ENCODE results near the gene CCDC83.
"Not testable (repeated sequence)": the region's sequence is repeated elsewhere in the genome, so short reads cannot be mapped to it uniquely, and the experiment has no call there.

The CCDC83 gene

GRCh38 chr11:85949798-85950197 is 94.6 kb downstream of the CCDC83 start:
- Histone ChIP-seq H3K4me3 (no peak overlapping the region), H4K20me1 (no peaks in the 10 kb centered on the region), H3K4me2 (no peak overlapping the region), H3K4me1 (no peaks in the 10 kb centered on the region), H3K27ac (no peak overlapping the region), H3K36me3 (peaks cover 35% of the 10 kb centered on the region), H3K27me3 (no peaks in the 10 kb centered on the region), H3K9ac (no peak overlapping the region), H3K9me3 (peaks cover 31% of the 10 kb centered on the region)
- TF ChIP-seq Cebpa-rat (IDR thresholded peaks at IDR 0.05): no peak

- Histone ChIP-seq H3K4me1 (no peaks in the 10 kb centered on the region), H4K20me1 (no peaks in the 10 kb centered on the region), H3K4me2 (no peak overlapping the region), H3K27ac (no peak overlapping the region), H3K9ac (no peak overlapping the region), H3K36me3 (peaks cover 35% of the 10 kb centered on the region), H3K4me3 (no peak overlapping the region), H3K27me3 (no peaks in the 10 kb centered on the region), H3K9me3 (peaks cover 27% of the 10 kb centered on the region)
- no peak for TF ChIP-seq Cebpa-rat (IDR thresholded peaks at IDR 0.05)
Measured at GRCh38 chr11:85950317-85951048, 95.3 kb downstream of the CCDC83 start.

GRCh38 chr11:85951049-85951405 is 95.8 kb downstream of the CCDC83 start:
- Histone ChIP-seq H3K36me3 (peaks cover 36% of the 10 kb centered on the region), H3K4me3 (no peak overlapping the region)
- TF ChIP-seq Cebpa-rat (IDR thresholded peaks at IDR 0.05): no peak

GRCh38 chr11:85951428-85952107 is 96.4 kb downstream of the CCDC83 start:
- no peak overlapping the region for H3K27ac ChIP-seq
- H4K20me1 ChIP-seq: no peaks in the 10 kb centered on the region
- no peak overlapping the region for H3K4me3 ChIP-seq
- peaks cover 42% of the 10 kb centered on the region for H3K36me3 ChIP-seq
- no peaks in the 10 kb centered on the region for H3K27me3 ChIP-seq
- peaks cover 21% of the 10 kb centered on the region; the same call in 1 of the 2 replicates for H3K9me3 ChIP-seq
- H3K9ac ChIP-seq: no peak overlapping the region
- no peaks in the 10 kb centered on the region for H3K4me1 ChIP-seq
- H3K4me2 ChIP-seq: no peak overlapping the region
- TF ChIP-seq Cebpa-rat (IDR thresholded peaks at IDR 0.05): no peak

More at GRCh38 chr11:85951049-85951405, 95.8 kb downstream of the CCDC83 start:
- no peaks in the 10 kb centered on the region for H3K4me1 ChIP-seq
- no peak overlapping the region for H3K4me2 ChIP-seq
- no peaks in the 10 kb centered on the region for H3K27me3 ChIP-seq
- H3K9ac ChIP-seq: no peak overlapping the region
- peaks cover 21% of the 10 kb centered on the region; the same call in 1 of the 2 replicates for H3K9me3 ChIP-seq
- no peaks in the 10 kb centered on the region for H4K20me1 ChIP-seq
- H3K27ac ChIP-seq: no peak overlapping the region

GRCh38 chr11:85952108-85952485 is 96.9 kb downstream of the CCDC83 start:
- not testable (repeated sequence) for H4K20me1 ChIP-seq, H3K27me3 ChIP-seq, H3K4me3 ChIP-seq, H3K9ac ChIP-seq, H3K27ac ChIP-seq, H3K4me2 ChIP-seq, H3K4me1 ChIP-seq
- H3K9me3 ChIP-seq: peaks cover 21% of the 10 kb centered on the region; the same call in 1 of the 2 replicates
- H3K36me3 ChIP-seq: peaks cover 44% of the 10 kb centered on the region

GRCh38 chr11:85953491-85954143 is 98.4 kb downstream of the CCDC83 start:
- no peak overlapping the region for H3K9ac ChIP-seq
- no peaks in the 10 kb centered on the region for H3K27me3 ChIP-seq
- no peaks in the 10 kb centered on the region for H3K4me1 ChIP-seq
- no peak overlapping the region for H3K4me2 ChIP-seq
- H3K4me3 ChIP-seq: no peak overlapping the region
- TF ChIP-seq Cebpa-rat (IDR thresholded peaks at IDR 0.05): no peak
- H3K9me3 ChIP-seq: peaks cover 21% of the 10 kb centered on the region; the same call in 1 of the 2 replicates
- peaks cover 51% of the 10 kb centered on the region for H3K36me3 ChIP-seq
- H3K27ac ChIP-seq: no peak overlapping the region
- H4K20me1 ChIP-seq: no peaks in the 10 kb centered on the region

- no peak for TF ChIP-seq Cebpa-rat (IDR thresholded peaks at IDR 0.05)
- Histone ChIP-seq H4K20me1 (0 out of 2 replicates have a peak, but pooled peaks cover 2% of the 10 kb centered on the region), H3K27ac (no peak overlapping the region), H3K9me3 (peaks cover 21% of the 10 kb centered on the region; the same call in 1 of the 2 replicates), H3K36me3 (peaks cover 70% of the 10 kb centered on the region), H3K4me2 (no peak overlapping the region), H3K4me1 (no peaks in the 10 kb centered on the region), H3K9ac (no peak overlapping the region), H3K27me3 (no peaks in the 10 kb centered on the region), H3K4me3 (no peak overlapping the region)
Measured at GRCh38 chr11:85955531-85955930, 100.3 kb downstream of the CCDC83 start.

GRCh38 chr11:85960678-85961077 is 105.5 kb downstream of the CCDC83 start:
- Histone ChIP-seq H3K9me3 (no peaks in the 10 kb centered on the region), H3K4me2 (no peak overlapping the region), H4K20me1 (peaks cover 15% of the 10 kb centered on the region; the same call in 1 of the 2 replicates), H3K9ac (no peak overlapping the region), H3K4me1 (no peaks in the 10 kb centered on the region), H3K27ac (no peak overlapping the region), H3K4me3 (no peak overlapping the region), H3K36me3 (peaks cover 68% of the 10 kb centered on the region), H3K27me3 (no peaks in the 10 kb centered on the region)
- no peak for TF ChIP-seq Cebpa-rat (IDR thresholded peaks at IDR 0.05)

GRCh38 chr11:85961130-85961529 is 105.9 kb downstream of the CCDC83 start:
- Histone ChIP-seq H3K4me2 (no peak overlapping the region), H3K4me3 (no peak overlapping the region), H3K9ac (no peak overlapping the region), H4K20me1 (peaks cover 15% of the 10 kb centered on the region; the same call in 1 of the 2 replicates), H3K9me3 (no peaks in the 10 kb centered on the region), H3K27ac (no peak overlapping the region), H3K4me1 (no peaks in the 10 kb centered on the region), H3K27me3 (no peaks in the 10 kb centered on the region), H3K36me3 (peaks cover 68% of the 10 kb centered on the region)
- TF ChIP-seq Cebpa-rat (IDR thresholded peaks at IDR 0.05): no peak

- Histone ChIP-seq H3K4me1 (no peaks in the 10 kb centered on the region), H3K4me2 (no peak overlapping the region), H4K20me1 (peaks cover 15% of the 10 kb centered on the region; the same call in 1 of the 2 replicates), H3K27ac (no peak overlapping the region), H3K36me3 (peaks cover 69% of the 10 kb centered on the region), H3K27me3 (no peaks in the 10 kb centered on the region), H3K9ac (no peak overlapping the region), H3K9me3 (no peaks in the 10 kb centered on the region), H3K4me3 (no peak overlapping the region)
- TF ChIP-seq Cebpa-rat (IDR thresholded peaks at IDR 0.05): no peak
Measured at GRCh38 chr11:85961930-85962363, 106.8 kb downstream of the CCDC83 start.

All from BLaER1 (cell line).